ENCODE data around the gene ZNF846. TPM values are rescaled to one million over a fixed set of nuclear protein-coding genes. Genes with fewer than 3 reads are reported as not detected.
"Not testable (repeated sequence)": the region's sequence is repeated elsewhere in the genome, so short reads cannot be mapped to it uniquely, and the experiment has no call there.

Gene ZNF846
- total RNA-seq, 2 donors from 2014 or later, result 8.0 to 8.4 TPM

DNA sequence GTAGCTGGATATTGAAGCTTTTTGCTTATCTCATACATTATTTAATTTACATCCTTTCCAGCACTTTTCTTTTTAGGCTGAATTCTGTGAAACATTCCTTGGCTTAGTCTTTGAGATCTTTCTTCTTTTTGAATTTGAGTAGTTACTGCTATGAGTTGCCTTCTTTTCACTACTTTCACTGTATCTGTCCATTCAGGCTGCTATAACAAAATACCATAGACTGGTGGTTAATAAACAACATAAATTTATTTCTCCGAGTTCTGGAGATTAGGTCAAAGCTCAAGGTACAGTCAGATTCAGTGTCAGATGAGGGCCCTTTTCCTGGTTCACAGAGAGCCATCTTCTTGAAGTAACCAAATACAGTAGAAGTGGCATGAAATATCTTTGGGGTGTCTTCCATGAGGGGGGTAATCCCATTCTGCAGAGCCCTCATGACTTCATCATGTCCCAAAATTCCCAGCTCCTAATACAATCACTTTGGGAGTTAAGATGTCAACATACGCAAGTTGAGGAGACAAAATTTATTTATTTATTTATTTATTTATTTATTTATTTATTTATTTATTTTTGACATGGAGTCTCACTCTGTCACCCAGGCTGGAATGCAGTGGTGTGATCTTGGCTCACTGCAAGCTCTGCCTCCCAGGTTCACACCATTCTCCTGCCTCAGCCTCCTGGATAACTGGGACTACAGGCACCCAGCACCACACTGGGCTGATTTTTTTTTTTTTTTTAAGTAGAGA is 15.7 kb downstream of the ZNF846 start:
- peaks cover 13 to 27% of the 10 kb centered on the region in 2 donors for H3K9me3 ChIP-seq
- no peak for TF ChIP-seq CTCF (IDR thresholded peaks at IDR 0.05)
- peaks cover 15% of the 10 kb centered on the region for H3K36me3 ChIP-seq
- H3K4me3 ChIP-seq, result no peak overlapping the region
- H3K4me1 ChIP-seq, result no peaks in the 10 kb centered on the region
- no peak overlapping the region for H3K27ac ChIP-seq
- H3K27me3 ChIP-seq, result no peaks in the 10 kb centered on the region
- no peak for DNase-seq (ENCODE audit: low spot score)

- H3K4me3 ChIP-seq, result no peak overlapping the region
- H3K27ac ChIP-seq, result no peak overlapping the region
- no peaks in the 10 kb centered on the region for H3K27me3 ChIP-seq
- peaks cover 0 to 12% of the 10 kb centered on the region in 2 donors for H3K9me3 ChIP-seq
- no peak for TF ChIP-seq CTCF (IDR thresholded peaks at IDR 0.05)
- H3K4me1 ChIP-seq, result no peaks in the 10 kb centered on the region
- peaks cover 1% of the 10 kb centered on the region for H3K36me3 ChIP-seq
- no peak for DNase-seq (ENCODE audit: low spot score)
Measured at GRCh38 chr19:9751446-9751845, 17.1 kb downstream of the ZNF846 start.

DNA sequence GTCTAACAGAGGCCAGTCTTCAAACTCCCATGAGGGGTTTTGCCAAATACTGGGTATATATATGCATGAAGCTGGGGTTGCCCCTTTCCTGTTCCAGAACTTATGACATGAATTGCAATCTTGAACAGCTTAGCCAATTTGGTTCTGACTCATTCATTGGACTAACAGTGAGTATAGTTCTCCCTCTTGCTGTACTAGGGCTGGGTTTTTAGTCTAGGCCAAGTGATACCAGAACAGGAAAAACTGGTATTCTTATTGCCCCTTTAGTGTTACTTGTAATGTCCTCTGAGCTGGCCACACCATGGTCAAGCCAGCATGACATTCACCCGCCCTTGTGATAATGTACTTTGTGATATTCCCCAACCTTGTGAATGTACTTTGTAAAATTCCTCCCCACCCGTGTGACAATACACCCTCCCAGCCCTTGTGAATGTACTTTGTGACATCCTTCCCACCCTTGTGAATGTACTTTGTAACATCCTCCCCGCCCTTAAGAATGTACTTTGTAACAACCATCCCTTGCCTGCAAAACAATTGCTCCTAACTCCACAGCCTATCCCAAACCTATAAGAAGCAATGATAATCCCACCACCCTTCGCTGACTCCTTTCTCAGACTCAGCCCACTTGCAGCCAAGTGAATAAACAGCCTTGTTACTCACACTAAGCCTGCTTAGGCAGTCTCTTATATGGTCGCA is 26.9 kb downstream of the ZNF846 start:
- H3K4me3 ChIP-seq, result no peak overlapping the region
- no peaks in the 10 kb centered on the region for H3K9me3 ChIP-seq
- H3K27ac ChIP-seq, result no peak overlapping the region
- no peaks in the 10 kb centered on the region for H3K36me3 ChIP-seq
- H3K4me1 ChIP-seq, result no peaks in the 10 kb centered on the region
- TF ChIP-seq CTCF (IDR thresholded peaks at IDR 0.05), result no peak
- H3K27me3 ChIP-seq, result no peaks in the 10 kb centered on the region
- no peak for DNase-seq (ENCODE audit: low spot score)

- Histone ChIP-seq H3K4me3 (no peak overlapping the region), H3K36me3 (no peaks in the 10 kb centered on the region), H3K9me3 (no peaks in the 10 kb centered on the region), H3K27me3 (no peaks in the 10 kb centered on the region), H3K27ac (no peak overlapping the region), H3K4me1 (no peaks in the 10 kb centered on the region)
- DNase-seq (ENCODE audit: low spot score), result no peak
- no peak for TF ChIP-seq CTCF (IDR thresholded peaks at IDR 0.05)
Measured at GRCh38 chr19:9735986-9736385, 32.6 kb downstream of the ZNF846 start.

DNA sequence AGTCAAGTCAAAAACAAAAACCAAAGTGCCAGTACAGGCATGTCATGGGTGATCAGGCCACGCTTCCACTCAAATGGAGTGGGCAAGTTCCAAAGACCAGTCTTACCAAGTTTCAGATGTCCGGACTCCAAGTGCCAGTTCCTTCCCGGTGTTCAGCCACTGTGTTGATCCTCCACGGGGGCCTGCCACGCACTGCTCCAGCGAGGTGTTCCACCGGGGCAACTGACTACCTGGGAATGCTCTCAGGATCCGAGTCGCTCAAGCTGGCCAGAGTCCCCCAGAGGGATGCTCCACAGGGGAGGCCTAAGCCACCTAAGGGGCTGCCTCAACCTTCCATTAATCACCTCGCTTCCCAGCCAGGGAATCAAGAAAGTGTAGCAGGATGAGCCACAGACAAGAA is 38.5 kb downstream of the ZNF846 start:
- H3K27me3 ChIP-seq; H3K36me3 ChIP-seq; H3K4me3 ChIP-seq; H3K9me3 ChIP-seq; H3K27ac ChIP-seq; H3K4me1 ChIP-seq; DNase-seq (ENCODE audit: low spot score): not testable (repeated sequence)

- Histone ChIP-seq H3K4me1 (no peaks in the 10 kb centered on the region), H3K4me3 (no peak overlapping the region), H3K27me3 (no peaks in the 10 kb centered on the region), H3K9me3 (peaks cover 0 to 7% of the 10 kb centered on the region in 2 donors), H3K36me3 (no peaks in the 10 kb centered on the region), H3K27ac (no peak overlapping the region)
- no peak for DNase-seq (ENCODE audit: low spot score)
- TF ChIP-seq CTCF (IDR thresholded peaks at IDR 0.05), result no peak
Measured at GRCh38 chr19:9729162-9729561, 39.4 kb downstream of the ZNF846 start.

All from right atrium auricular region (tissue), 2 donors.